Esophagus muscularis mucosa (tissue), 3 donors: ENCODE results near the gene WWOX.

Experiments used
- POLR2A ChIP-seq: fragments of 450-650 bp; IDR thresholded peaks from one replicate; pipeline ENCODE4 v1.6.1; 2017; ENCODE audit warnings: antibody characterized with exemption, moderate library complexity, mild to moderate bottlenecking, low read depth
- POLR2AphosphoS5 ChIP-seq, 2 donors: sonication (generic); formaldehyde crosslinking; IDR thresholded peaks; one replicate each; pipeline ENCODE4 v1.6.1; 2017; ENCODE audit warnings: antibody characterized with exemption in 2 of 2
- TF ChIP-seq, protein P1 (sequence below), 3 experiments: fragments of 200-600 bp in 2 of 3; fragments of 450-650 bp in 1 of 3; sonication (generic) in 2 of 3; IDR thresholded peaks; one replicate each; pipeline ENCODE4 v1.5.1; 2017 to 2019; ENCODE audit warnings: antibody characterized with exemption in 3 of 3, mild to moderate bottlenecking in 2 of 3, moderate library complexity in 1 of 3

DNA sequence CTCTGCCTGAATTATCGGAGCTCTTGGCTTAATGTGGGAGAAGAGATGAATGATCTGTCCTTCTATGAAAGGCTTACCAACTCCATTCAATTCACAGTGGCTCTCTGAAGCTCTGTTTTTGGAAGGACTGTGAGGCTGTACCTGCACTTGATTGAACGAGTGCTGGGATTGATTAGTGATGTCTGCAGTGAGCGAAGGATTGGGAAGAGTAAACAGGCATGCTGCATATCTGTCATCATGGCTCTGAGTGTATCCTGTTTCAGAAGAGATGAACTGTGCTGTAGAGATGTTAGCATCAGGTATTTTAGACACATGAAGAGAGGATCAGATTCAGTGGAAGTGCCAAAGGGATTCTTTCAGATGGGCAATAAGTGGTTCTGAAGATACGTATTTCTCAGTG lies 937.1 kb downstream of the WWOX start:
- no peak for TF ChIP-seq POLR2AphosphoS5 (IDR thresholded peaks at IDR 0.05)
- TF ChIP-seq, protein P1, sequence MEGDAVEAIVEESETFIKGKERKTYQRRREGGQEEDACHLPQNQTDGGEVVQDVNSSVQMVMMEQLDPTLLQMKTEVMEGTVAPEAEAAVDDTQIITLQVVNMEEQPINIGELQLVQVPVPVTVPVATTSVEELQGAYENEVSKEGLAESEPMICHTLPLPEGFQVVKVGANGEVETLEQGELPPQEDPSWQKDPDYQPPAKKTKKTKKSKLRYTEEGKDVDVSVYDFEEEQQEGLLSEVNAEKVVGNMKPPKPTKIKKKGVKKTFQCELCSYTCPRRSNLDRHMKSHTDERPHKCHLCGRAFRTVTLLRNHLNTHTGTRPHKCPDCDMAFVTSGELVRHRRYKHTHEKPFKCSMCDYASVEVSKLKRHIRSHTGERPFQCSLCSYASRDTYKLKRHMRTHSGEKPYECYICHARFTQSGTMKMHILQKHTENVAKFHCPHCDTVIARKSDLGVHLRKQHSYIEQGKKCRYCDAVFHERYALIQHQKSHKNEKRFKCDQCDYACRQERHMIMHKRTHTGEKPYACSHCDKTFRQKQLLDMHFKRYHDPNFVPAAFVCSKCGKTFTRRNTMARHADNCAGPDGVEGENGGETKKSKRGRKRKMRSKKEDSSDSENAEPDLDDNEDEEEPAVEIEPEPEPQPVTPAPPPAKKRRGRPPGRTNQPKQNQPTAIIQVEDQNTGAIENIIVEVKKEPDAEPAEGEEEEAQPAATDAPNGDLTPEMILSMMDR (IDR thresholded peaks at IDR 0.05): no peak
- no peak for TF ChIP-seq POLR2A
